KOPT-K1 (cell line): Measurements from ENCODE around the gene ARID3A.
"Not testable (repeated sequence)": the region's sequence is repeated elsewhere in the genome, so short reads cannot be mapped to it uniquely, and the experiment has no call there.

ENCODE experiments used
- H3K27ac ChIP-seq: fragments of 200-600 bp; sonication (generic); 2 replicates; pipeline ENCODE4 v1.5.1; 2016; ENCODE audit warnings: antibody characterized with exemption, mild to moderate bottlenecking, low read depth, low read length; ENCODE audit not compliant: poor library complexity, severe bottlenecking
- H3K36me3 ChIP-seq: fragments of 200-600 bp; sonication (generic); 2 replicates; pipeline ENCODE4 v1.5.1; 2017; ENCODE audit warnings: antibody characterized with exemption, mild to moderate bottlenecking, low read length, moderate library complexity; ENCODE audit not compliant: insufficient read depth
- H3K9me3 ChIP-seq: fragments of 200-600 bp; sonication (generic); 2 replicates; pipeline ENCODE4 v1.5.1; 2017; ENCODE audit warnings: antibody characterized with exemption, low read length, mild to moderate bottlenecking; ENCODE audit not compliant: insufficient read depth, poor library complexity, severe bottlenecking

ARID3A gene

DNA sequence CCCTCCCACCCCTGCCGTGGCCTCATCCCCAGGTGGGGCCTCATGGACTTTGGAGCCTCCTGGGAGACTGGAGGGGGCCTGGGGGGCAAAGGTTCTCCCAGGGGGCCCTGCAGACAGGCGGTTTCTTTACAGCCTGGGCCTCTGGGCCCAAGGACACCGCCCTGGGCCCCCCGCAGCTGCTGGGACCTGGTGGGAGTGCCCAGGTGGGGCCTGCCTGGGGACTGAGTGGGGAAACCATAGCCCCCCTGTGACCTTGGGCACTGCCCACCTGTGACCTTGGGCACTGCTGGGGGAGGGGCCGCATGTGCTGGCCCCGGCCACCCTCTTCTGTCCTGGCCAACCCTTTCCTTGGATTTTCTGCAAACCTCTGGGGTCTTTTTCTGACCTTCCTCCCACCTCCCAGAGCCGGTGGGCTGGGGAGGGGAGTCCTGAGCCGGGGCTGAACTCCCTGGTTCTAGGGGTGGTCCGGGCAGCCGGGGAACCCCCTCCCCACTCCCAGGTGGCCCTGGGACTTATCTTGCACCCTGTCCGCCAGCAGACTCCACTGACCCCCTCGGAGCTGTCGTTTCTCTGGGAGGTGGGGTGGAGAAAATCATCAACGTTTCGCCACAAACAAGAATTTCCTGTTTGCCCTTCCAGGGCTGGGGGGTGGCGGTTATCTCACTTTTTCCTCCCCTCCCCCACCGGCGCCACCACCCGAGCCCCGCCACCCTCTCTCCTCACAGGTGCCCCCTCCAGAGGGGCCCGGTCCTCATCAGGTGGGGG is 27.0 kb downstream of the ARID3A start:
- Histone ChIP-seq H3K27ac (peak overlapping the region; percentile 58), H3K9me3 (no peaks in the 10 kb centered on the region), H3K36me3 (no peaks in the 10 kb centered on the region)

DNA sequence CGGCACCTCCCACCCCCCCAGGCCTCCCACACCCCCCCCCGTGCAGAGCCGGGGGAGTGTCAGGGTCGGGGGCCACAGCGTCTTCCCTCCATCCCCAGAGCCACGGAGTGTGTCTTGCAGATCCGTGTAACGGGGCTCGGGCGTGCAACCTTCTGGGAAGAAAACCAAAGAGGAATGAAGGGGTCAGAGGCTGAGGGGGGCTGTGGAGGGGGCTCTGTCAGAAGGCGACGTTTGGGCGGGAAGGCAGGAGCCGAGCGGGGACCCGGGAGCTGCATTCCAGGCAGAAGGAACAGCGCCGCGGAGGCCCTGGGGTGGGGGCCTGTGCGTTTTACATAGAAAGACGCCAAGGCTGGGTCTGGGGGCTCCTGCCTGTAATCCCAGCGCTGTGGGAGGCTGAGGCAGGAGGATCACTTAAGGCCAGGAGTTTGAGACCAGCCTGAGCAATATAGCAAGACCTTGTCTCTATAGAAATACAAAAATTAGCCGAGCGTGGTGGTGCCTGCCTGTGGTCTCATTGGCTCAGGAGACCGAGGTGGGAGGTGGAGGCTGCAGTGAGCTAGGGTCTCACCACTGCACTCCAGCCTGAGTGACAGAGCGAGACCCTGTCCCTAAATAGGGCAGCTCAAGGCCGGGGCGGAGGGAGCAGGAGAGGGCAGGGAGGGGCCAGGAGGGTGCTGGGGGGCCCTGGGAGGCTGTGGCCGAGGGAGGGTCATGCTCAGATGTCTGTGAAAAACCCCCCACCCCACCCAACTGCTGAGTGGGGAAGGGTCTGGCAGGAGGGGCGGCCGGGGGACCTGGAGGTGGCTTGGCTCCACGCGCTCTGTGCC is 27.8 kb downstream of the ARID3A start:
- Histone ChIP-seq H3K27ac (peak overlapping the region; percentile 58), H3K9me3 (no peaks in the 10 kb centered on the region), H3K36me3 (no peaks in the 10 kb centered on the region)

- H3K36me3 ChIP-seq, result no peaks in the 10 kb centered on the region
- H3K27ac ChIP-seq, result no peak overlapping the region
- no peaks in the 10 kb centered on the region for H3K9me3 ChIP-seq
These were observed 28.4 kb downstream of the ARID3A start for GRCh38 chr19:954272-954671.

DNA sequence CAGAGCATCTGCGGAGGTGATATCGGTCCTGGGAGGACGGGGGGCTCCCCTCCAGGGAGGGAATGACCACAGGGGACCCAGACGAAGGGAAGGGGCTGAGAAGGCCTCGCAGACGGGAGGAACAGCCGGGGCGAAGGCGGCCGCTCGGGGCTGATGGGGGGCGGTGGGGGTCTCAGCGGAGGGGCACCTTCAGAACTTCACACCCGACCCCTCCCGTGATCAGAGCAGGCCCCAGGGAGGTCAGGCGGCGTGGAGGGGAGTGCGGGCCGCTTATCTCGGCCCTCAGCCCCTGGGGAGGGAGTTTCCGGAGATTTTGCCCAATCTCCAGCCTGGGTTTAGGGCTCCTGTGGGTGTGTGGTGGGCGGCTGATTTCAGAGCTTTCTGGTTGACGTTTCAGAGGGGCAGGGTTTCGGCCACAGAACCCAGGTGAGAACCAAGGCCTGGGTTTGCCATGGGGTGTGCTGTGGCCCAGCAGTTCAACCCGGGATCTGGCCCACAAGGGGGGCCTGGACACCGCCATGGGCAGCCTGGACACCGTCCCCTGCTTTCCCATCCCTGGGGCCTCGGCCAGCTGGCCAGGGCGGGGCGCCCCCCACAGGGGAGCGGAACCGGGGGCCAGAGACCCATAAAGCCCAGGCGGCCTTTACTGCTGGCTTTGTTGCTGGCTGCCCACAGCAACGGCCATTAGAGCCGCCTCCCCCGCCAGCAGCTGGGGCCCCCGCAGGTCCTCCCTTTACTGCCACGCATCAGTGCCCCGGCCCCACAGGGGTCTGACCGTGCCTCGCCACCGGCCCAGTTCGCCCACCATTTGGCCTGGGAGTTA is 29.0 kb downstream of the ARID3A start:
- H3K9me3 ChIP-seq, result no peaks in the 10 kb centered on the region
- H3K27ac ChIP-seq, result no peak overlapping the region
- no peaks in the 10 kb centered on the region for H3K36me3 ChIP-seq

GRCh38 chr19:955803-956765 is 30.2 kb downstream of the ARID3A start:
- Histone ChIP-seq H3K27ac (no peak overlapping the region), H3K36me3 (no peaks in the 10 kb centered on the region), H3K9me3 (no peaks in the 10 kb centered on the region)

DNA sequence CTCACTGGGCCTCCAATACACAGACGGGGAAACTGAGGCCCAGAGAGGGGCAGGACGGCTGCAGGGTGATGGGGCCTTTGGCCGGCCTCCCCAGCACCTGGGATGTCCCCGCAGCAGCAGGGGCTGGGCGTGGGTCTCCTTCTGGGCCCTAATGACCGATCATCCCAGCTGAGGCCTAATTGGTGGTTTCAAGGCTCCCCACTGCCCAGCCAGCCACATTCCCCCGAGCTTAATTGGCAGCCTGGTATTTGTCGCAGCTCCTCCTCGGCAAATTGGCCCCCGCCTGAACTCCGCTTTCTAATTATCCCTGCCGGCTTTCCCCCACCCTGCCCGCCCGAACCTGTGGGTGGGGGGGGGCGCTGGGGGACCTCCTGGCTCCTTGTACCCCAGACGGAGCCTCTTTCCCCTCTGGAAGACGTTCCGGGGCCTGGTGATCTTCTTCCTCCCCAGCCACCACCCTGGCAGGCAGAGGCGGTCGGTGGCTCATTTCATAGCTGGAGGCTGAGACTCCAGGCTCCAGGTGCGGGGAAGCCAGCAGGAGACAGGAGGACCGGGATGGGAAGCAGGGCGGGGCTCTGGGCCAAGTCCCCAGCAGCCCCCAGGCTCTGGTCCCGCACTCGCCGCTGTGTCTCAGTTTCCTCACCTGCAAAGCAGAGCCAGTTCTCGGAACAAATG is 31.1 kb downstream of the ARID3A start:
- Histone ChIP-seq H3K9me3 (no peaks in the 10 kb centered on the region), H3K36me3 (no peaks in the 10 kb centered on the region), H3K27ac (no peak overlapping the region)

DNA sequence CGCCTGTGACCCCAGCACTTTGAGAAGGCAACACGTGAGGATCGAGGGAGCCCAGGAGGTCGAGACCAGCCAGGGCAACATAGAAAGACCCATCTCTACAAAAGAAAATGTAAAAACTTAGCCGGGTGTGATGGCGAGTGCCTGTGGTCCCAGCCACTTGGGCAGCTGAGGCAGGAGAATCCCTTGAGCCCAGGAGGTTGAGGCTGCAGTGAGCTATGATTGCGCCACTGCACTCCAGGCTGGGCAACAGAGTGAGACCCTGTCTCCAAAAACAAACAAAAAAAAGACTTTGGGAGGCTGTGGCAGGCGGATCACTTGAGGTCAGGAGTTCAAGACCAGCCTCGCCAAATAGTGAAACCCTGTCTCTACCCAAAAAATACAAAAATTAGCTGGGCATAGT is 31.7 kb downstream of the ARID3A start:
- H3K27ac ChIP-seq, H3K9me3 ChIP-seq, H3K36me3 ChIP-seq: not testable (repeated sequence)

DNA sequence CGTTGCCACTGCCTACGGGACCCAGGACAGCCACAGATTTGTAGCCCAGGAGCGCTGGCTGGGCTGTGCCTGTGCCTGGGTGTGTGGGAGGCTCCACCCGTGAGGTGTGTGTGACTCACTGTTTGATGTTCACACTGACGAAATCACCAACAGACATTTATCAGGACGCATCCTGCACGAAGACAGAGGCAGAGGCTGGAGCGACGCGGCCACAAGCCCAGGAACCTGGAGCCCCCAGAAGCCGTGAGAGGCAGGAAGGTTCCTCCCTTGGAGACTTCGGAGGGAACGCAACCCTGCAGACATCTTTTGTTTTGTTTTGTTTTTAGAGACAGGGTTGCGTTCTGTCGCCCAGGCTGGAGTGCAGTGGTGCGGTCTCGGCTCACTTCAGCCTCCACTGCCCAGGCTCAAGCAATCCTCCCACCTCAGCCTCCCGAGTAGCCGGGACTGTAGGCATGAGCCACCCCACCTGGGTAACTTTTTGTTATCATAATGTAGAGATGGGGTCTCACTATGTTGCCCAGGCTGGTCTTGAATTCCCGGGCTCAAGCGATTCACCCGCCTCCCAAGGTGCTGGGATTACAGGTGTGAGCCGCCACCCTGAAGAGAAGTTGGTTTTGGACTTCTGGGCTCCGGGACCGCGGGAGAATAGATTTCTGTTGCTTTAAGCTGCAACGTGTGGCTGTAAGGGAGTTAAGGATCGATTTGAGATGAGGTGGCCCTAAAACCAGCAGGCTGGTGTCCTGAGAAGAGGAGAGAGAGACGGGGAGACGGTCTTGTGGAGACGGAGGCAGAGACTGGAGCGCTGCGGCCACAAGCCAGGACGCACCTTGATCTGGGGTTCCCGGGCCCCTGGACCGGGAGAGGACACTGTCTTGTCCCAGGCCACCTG is 33.4 kb downstream of the ARID3A start:
- H3K27ac ChIP-seq, result no peak overlapping the region
- no peaks in the 10 kb centered on the region for H3K9me3 ChIP-seq

GRCh38 chr19:960020-960419 is 34.2 kb downstream of the ARID3A start:
- no peaks in the 10 kb centered on the region for H3K9me3 ChIP-seq
- no peak overlapping the region for H3K27ac ChIP-seq
- peaks cover 4% of the 10 kb centered on the region; the same call in 1 of the 2 replicates for H3K36me3 ChIP-seq

More for the DNA sequence above, 33.4 kb downstream of the ARID3A start:
- H3K36me3 ChIP-seq, result no peaks in the 10 kb centered on the region

- H3K36me3 ChIP-seq, result peaks cover 9% of the 10 kb centered on the region; the same call in 1 of the 2 replicates
- H3K27ac ChIP-seq, result no peak overlapping the region
- H3K9me3 ChIP-seq, result no peaks in the 10 kb centered on the region
These were observed 34.7 kb downstream of the ARID3A start for GRCh38 chr19:960601-960938.

GRCh38 chr19:961866-962620 is 36.2 kb downstream of the ARID3A start:
- H3K36me3 ChIP-seq, result peaks cover 9% of the 10 kb centered on the region; the same call in 1 of the 2 replicates
- no peaks in the 10 kb centered on the region for H3K9me3 ChIP-seq
- H3K27ac ChIP-seq, result no peak overlapping the region

- Histone ChIP-seq H3K9me3 (no peaks in the 10 kb centered on the region), H3K27ac (no peak overlapping the region), H3K36me3 (peaks cover 9% of the 10 kb centered on the region; the same call in 1 of the 2 replicates)
These were observed 37.0 kb downstream of the ARID3A start for GRCh38 chr19:962683-963400.
